Iris pigment epithelial cell (primary cell): Measurements from ENCODE around the gene SAAL1.
"Not testable (repeated sequence)": the region's sequence is repeated elsewhere in the genome, so short reads cannot be mapped to it uniquely, and the experiment has no call there.

Source experiments
- DNase-seq: peaks from one replicate; pipeline ENCODE4 v3.0.0-alpha.2; 2011; ENCODE audit warnings: low read depth

SAAL1 gene, protein sequence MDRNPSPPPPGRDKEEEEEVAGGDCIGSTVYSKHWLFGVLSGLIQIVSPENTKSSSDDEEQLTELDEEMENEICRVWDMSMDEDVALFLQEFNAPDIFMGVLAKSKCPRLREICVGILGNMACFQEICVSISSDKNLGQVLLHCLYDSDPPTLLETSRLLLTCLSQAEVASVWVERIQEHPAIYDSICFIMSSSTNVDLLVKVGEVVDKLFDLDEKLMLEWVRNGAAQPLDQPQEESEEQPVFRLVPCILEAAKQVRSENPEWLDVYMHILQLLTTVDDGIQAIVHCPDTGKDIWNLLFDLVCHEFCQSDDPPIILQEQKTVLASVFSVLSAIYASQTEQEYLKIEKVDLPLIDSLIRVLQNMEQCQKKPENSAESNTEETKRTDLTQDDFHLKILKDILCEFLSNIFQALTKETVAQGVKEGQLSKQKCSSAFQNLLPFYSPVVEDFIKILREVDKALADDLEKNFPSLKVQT

DNA sequence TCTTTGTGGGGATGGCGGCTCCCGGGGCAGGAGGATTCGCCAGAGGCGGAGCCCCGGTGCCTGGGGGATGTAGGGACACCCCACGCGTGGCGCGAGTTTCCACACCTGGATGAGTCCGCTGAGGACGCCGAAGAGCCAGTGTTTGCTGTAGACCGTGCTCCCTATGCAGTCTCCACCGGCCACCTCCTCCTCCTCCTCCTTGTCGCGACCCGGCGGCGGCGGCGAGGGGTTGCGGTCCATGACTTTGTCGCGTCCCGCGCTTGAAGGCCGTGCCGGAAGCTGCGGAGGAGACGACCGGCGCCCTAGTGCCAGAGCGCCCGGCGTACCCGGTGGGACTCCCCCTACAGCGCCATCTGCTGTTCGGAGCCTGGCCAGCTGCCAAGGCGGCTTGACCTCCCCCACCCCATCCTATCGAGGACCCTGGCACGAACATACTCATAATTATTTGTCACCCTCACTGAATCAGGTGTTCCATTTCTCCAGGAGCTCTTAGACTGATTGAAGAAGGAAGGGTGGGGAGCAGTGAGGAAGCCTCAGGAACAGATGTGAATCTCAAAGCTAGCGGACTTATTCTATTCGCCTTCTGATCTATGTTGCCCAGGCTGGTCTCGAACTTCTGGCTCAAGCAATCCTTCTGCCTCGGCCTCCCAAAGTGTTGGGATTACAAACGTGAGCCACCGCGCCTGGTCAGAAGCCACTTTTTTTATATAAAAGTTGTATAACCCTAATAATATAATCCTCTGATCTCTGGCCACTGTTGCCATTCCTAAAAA lies at the start of gene SAAL1:
Gene SAAL1 (minus strand): TSS at position 281 of the 773 bp plus-strand sequence. CDS start 41 bp downstream, at position 240.
- peak; percentile 70 for DNase-seq

DNA sequence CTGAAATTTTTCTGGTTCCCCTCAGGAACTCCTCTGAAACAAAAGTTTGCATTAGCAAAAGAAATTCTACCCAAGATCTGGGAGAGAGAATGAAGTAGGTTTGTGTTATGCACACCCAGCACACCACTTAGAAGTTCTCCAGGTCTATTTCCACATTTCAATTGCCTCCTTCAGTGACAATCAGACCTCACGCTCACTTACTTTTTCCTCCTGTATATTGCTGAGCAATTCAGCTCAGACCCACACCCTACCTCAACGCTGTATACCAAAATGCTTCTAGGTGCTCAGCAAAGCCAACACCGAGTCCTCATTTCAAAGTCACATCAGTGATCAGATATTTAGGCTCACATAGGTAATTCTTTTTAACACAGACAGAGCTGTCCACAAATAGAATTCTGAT lies 45.7 kb upstream of the SAAL1 start:
- DNase-seq, result no peak

DNA sequence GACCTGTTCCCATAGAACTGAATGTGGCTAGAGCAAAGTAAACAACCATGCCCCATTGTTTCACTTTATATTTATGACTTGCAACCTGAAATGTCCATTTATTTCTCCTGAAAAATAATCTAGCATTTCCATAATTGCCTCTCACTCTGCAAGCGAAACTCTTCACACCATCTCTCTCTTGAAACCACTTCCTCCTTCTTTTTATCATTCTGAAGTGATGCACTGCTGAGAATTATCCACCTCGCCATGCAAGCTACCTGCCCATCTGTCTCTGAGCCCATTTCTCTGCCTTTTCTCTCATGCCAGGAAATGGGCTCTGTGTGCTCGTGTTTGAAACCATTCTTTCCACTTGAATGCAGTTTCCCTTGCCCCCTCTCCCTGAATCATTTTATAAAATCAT lies 40.0 kb upstream of the SAAL1 start:
- DNase-seq, result no peak

DNA sequence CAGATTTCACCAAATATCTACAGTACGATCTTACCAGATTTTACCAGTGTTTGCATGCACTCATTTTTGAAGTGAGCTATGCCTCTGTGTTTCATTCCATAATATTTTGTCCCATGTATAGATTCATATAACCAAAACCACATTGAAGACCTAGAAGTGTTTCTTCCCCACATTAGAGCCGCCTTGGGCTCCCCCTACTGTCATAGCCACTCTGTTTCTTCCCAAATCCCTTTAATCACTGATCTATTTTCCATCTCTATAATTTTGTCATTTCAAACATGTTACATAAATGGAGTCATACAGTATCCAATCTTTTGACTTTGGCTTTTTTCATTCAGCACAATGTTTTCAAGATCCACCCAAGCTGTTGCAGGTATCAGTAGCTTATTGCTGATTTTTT lies 39.1 kb upstream of the SAAL1 start:
- no peak for DNase-seq

DNA sequence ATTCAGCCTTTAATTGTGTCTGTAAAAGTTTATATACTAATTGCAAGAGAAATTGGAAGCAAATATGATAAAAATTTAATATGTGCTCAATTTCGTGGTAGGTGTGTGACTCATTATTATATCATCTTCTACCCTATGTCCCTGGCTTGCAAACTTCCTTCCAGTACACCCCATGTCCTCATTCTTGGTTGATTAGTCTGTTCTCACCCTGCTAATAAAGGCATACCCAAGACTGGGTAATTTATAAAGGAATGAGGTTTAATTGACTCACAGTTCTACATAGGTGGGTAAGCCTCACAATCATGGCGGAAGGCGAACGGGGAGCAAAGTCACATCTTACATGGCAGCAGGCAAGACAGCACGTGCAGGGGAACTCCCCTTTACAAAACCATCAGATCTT lies 38.4 kb upstream of the SAAL1 start:
- DNase-seq, result peak; percentile 35

DNA sequence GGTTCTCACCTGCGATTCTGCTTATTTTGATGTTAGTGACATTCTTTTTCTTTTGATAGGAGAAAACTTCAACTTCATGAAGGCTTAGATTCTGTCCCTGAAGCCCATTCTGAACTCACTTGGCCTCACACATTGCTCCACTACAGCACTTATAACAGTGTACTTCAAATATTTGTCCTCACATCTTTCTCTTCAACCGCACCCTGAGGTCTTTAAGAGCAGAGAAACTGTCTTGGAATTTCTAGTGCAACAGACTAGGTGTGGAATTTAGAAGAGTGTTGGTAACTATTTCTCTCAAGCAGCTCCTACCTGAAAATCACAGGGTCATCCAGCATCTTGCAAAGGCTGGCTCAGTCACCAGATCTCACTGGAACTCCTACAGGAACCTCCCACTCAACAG lies 34.3 kb upstream of the SAAL1 start:
- DNase-seq, result no peak

DNA sequence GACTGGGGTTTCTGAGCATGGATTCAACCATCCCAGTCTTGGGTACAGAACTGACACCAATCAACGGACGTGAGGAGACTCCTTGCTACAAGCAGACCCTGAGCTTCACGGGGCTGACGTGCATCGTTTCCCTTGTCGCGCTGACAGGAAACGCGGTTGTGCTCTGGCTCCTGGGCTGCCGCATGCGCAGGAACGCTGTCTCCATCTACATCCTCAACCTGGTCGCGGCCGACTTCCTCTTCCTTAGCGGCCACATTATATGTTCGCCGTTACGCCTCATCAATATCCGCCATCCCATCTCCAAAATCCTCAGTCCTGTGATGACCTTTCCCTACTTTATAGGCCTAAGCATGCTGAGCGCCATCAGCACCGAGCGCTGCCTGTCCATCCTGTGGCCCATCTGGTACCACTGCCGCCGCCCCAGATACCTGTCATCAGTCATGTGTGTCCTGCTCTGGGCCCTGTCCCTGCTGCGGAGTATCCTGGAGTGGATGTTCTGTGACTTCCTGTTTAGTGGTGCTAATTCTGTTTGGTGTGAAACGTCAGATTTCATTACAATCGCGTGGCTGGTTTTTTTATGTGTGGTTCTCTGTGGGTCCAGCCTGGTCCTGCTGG lies 31.4 kb upstream of the SAAL1 start:
- DNase-seq, result no peak

DNA sequence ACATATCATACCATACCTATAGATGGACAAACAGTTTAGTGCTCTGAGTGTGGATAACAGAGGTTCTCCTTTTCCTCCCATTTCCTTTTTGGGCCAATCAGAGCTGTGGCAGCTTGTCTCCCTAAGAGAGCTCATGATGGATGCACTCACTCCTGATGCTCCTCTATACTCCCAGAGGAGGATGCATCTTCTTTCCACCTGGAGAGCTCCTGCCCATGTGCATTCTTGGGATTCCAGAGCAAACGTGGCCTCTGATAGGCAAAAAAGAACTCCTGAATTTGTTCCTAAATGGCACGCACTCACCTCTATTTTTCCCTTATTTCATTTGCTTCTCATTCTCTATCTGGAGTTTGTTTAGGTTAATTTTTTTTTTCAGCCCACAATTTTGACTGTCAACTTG lies 29.4 kb upstream of the SAAL1 start:
- DNase-seq, result no peak

DNA sequence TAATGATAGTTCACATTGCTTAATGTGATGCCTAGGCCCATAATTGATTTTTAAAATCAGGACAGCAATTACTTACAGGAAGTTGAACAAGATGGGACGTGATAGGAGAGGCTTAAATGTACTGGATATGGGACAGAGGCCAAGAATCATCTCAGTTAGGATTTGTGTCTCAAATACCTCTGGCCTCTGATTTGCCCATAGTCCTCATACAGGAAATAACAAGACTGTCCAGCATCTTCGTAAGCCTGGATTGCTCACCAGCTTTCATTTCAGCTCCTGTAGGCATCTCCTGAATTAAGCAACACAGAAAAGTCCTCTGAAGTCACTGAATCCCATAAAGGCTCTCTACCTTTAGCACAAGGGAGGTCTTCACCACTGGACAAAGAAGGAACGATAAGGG lies 26.5 kb upstream of the SAAL1 start, which contains the start of gene MRGPRX3:
Gene MRGPRX3 (plus strand): TSS at position 231 of the 400 bp plus-strand sequence. CDS start 4,632 bp downstream, outside the sequence.
- DNase-seq, result peak; percentile 66

DNA sequence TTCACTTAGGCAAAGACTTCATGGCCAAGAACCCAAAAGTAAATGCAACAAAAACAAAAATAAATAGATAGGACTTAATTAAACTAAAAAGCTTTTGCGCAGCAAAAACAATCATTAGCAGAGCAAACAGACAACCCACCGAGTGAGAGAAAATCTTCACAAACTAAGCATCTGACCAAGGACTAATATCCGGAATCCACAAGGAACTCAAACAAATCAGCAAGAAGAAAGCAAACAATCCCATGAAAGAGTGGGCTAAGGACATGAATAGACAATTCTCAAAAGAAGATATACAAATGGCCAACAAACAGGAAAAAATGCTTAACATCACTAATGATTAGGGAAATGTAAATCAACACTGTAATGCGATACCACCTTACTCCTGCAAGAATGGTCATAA lies 25.2 kb upstream of the SAAL1 start:
- DNase-seq, result not testable (repeated sequence)

DNA sequence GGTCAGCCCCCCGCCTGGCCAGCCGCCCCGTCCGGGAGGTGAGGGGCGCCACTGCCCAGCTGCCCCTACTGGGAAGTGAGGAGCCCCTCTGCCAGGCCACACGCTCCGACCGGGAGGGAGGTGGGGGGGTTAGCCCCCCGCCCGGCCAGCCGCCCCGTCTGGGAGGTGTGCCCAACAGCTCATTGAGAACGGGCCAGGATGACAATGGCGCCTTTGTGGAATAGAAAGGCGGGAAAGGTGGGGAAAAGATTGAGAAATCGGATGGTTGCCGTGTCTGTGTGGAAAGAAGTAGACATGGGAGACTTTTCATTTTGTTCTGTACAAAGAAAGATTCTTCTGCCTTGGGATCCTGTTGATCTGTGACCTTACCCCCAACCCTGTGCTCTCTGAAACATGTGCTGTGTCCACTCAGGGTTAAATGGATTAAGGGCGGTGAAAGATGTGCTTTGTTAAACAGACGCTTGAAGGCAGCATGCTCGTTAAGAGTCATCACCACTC lies 15.5 kb upstream of the SAAL1 start:
- not testable (repeated sequence) for DNase-seq

DNA sequence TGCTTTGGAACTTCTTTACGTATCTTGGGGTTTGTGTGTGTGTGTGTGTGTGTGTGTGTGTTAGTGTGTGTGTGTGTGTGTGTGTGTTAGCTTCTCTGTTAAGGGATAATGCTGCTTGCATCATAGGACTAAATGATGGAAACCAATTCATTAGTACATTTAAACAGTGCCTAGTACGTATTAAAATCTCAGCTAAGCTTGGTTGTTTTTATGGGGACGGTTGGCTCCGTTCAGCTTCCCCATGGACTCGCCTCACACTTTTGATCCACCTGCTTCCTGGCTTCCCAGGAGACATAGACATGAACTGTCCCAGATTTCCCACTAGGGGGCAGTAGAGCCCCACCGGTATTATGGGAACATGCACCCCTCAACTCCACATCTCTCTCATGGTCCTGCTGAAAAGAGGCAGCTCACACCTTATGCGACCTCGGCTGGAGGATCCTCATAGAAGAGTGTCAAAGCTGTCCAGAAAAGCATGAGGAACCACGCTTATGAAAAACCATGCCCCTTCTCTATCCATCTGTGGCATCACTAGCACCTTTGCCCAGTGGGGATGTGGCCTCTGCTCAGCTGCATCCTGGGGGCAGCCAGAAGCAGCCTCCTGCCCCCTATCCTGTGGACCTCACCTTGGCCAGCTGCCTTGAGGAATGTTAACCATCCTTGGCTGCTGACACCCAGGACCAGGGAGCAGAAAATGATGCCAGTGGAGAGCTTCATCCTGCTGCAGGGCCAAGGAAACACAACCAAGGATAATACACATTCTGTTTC lies 9.7 kb upstream of the SAAL1 start:
- peak; percentile 56 for DNase-seq

DNA sequence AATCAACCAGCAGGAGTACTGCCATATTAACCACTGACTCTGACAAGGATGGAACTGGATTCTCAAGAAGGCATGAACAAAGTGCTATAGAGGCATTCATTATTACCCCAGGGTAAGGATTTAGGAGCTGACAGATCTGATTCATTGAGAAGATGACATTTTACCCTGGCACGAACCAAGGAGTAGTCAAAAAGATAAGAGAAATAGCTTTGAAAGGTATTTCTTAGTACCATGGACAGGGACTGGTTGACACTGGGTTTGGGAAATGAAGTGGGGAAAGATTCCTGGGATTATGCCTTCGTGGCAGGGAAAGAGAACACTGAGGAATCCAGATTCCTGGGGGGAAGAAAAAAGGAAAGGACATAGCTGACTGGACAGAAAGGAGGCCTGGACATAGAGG lies 5.1 kb upstream of the SAAL1 start:
- no peak for DNase-seq

DNA sequence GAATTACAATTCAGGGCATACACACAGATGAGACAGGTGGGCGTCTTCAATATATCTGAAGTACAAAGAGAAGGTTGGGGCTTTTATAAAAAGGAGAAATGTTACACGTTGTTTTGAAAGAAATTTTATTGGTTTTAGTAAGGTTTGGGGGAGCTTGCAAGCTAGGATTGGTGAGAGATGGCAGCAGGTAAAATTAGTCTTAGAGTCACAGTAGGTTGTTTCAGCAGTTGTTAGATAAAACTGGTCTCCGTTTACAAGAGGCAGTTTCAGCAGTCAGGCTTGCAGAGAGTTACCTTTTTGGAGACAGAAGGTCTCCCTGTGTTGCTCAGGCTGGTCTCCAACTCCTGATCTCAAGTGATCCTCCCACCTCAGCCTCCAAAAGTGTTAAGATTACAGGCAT lies 2.4 kb upstream of the SAAL1 start:
- DNase-seq, result no peak

DNA sequence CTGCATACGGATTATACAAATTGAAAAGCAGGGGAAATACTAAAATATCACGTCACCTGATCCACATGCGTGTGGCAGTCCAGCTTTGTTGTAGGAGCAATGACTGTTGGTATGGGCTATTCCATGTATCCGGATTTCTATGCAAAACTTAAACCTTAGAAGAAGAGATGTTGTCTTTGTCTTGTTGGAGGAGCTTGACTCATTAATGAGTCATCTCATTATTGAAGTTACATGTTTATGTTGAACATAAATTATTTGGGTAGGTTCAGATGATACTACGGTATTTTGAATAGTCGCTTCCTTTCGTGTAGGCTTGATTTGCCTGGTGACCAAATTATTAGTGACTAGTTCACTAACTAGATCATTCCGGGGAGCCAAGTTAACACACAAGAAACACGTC lies 806 bp upstream of the SAAL1 start:
- DNase-seq, result no peak

DNA sequence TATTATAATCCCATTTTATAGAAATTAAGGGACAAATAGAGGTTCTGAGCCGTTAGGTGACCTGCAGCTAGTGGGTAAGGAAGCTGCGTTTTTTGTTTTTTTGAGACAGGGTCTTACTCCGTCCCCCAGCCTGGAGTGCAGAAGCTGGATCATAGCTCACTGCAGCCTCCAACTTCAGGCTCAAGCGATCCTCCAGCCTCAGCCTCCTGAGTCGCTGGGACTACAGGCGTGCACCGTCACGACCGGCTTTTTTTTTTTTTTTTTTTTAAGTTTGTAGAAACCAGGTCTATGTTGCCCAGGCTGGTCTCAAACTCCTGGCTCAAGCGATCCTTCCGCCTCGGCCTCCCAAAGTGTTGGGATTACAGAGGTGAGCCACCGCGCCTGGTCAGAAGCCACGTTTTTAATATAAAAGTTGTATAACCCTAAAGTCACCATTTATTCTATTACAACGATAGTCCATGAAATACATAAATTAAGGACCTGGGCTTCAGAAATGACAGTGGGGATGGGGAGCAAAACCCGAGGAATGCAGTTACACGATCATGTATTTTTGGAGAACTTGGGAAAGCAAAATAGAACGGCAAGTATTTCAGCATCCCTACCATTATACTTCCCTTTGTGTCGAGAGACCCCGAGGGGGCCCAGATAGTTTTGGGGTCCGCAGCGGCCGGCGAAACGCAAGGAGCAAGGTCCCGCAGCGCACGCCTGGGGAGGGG lies 638 bp downstream of the SAAL1 start:
- DNase-seq, result no peak

DNA sequence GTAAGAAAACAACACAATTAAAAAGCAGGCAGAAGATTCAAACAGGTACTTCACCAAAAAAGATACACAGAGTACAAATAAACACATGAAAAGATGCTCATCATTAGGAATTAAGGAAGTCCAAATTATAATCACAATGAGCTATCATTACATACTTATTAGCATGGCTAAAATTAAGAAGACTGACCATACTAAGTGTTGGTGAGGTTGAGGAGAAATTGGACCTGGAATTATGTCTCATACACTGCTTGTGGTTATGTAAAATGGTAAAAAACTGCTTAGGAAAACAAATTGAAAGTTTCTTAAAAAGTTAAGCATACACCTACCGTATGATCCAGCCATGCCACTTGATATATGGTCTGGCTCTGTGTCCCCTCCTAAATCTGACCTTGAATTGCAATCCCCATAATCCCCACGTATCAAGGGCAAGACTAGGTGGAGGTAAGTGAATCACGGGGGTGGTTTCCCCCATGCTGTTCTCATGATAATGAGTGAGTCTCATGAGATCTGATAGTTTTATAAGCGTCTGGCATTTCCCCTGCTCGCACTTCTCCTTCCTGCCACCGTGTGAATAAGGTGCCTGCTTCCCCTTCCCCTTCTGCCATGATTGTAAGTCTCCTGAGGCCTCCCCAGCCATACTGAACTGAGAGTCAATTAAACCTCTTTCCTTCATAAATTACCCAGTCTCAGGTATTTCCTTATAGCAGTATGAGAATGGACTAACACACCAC lies 4.8 kb downstream of the SAAL1 start:
- DNase-seq, result no peak

DNA sequence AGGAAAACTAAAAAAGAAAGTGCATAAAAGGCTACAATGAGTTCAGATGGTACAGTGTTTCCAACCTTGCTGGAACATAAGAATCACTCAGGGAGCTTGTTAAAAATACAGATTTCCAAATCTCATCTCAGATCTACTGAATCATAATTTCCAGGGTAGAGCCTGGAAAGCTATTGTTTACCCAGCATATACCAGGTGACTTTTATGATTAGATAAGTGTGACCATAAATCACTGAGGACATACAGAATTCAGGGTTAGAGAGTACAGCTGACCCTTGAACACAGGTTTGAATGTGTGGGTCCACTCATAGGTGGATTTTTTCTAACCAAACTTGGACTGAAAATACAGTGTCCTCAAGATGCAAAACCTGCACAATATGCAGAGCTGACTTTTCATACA lies 11.9 kb downstream of the SAAL1 start:
- no peak for DNase-seq

DNA sequence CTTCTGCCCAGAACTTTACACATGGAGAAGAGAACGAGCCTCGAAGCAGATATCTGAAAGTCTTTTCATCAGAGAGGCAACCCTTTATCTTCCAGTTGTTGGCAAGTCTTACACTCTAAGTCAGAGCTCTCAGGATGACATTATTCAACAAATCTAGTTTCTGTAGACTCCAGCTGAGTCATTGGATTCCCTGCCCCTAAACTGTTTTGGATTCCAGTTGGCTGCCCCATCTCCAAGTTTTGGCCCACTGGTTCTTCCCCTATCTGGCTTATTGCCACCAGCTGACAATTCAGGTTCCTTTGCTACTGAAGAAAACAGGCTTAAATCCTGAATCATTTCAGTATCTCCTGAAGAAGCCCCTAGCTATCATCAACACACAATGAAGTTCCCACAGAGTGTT lies 14.2 kb downstream of the SAAL1 start:
- DNase-seq, result no peak

DNA sequence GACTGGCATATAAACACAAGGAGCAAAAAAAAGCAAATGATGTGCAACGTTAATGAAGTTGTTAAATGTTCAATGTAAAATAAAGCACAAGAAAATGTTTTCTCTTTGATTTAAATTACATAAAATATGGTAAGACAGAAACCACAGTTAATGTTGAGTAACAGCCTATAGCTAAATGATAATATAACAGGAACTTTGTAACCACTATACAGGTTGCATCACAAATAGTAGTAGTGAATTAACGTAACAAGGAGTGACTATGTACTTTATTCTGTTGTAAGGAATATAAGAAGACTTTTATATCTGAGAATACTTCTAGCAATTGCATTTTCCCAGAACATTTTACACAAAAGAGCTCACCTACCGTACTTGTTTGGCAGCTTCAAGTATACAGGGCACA lies 16.9 kb downstream of the SAAL1 start:
- no peak for DNase-seq
